Stimulated activated effector memory CD8-positive, alpha-beta T cell treated with anti-CD3 and anti-CD28 coated beads, Interleukin-12 subunit alpha, Interleukin-12 subunit beta, amount 100 ng/mL, for 72 hours (primary cell): Measurements from ENCODE around the gene ZFAND2A.

Experiments used
- ATAC-seq: fragments of 150-1000 bp; cut with Tn5 transposase; 2 replicates; pipeline ENCODE4 v1.10.0; 2021
- DNase-seq, 2 donors: peaks; one replicate each; pipeline ENCODE4 v3.0.0; 2021 to 2022; ENCODE audit warnings: low spot score in 2 of 2
- H3K27ac Mint-ChIP-seq: one replicate; pipeline ENCODE4 v1.8.0; 2022; ENCODE audit warnings: mild to moderate bottlenecking, mixed read lengths
- H3K36me3 Mint-ChIP-seq: one replicate; pipeline ENCODE4 v1.8.0; 2022; ENCODE audit warnings: mild to moderate bottlenecking, mixed read lengths
- H3K4me1 Mint-ChIP-seq: one replicate; pipeline ENCODE4 v1.8.0; 2022; ENCODE audit warnings: mixed read lengths
- H3K4me3 Mint-ChIP-seq: one replicate; pipeline ENCODE4 v1.8.0; 2022; ENCODE audit warnings: mild to moderate bottlenecking, mixed read lengths
- H3K9me3 Mint-ChIP-seq: one replicate; pipeline ENCODE4 v1.8.0; 2022; ENCODE audit warnings: mixed read lengths

The ZFAND2A gene

DNA sequence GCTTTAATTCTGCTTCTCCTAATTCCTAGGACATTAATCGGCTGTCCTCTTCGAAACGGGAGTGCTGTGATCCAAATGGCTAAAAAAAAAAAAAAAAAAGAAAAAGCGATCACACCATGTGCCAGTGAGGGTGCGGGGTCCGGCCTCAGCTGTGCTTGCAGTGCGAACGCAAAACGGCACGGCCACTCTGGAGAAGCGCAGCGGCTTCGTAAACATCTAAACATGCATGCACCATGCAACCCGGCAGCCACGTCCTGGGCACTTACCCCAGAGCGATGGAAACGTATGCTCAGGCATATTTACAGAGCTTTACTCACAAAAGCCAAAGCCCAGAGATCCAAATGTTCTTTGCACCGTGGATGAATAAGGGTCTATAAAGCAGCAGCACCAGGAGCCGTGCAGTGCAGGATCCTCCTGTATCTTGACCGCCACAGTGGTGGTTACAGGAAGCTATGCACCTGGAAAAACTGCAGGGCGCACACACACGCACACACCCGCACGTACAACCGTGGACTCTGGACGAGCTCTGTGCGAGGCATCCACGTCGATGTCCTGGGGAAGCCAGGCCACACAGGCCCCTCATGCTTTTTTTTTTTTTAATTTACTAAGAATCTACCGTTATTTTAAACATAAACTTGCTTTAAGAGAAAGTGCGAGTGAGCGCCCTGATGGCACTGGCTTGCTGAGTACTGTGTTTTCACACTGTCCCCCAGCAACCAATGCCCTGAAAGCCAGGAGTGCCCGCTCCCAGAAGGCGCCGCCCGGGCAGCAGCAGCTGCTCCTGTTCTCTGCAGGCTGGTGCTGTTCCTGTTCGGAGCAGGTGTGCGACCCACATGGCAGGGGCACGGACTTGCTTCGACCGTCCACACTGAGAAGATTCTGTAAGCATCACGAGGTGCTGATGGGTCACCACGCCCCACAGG is 47.1 kb downstream of the ZFAND2A start:
- no peak overlapping the region for H3K4me3 Mint-ChIP-seq
- H3K4me1 Mint-ChIP-seq = peaks cover 7% of the 10 kb centered on the region
- no peak for DNase-seq
- no peak overlapping the region for H3K27ac Mint-ChIP-seq
- ATAC-seq = no peak
- peaks cover 3% of the 10 kb centered on the region for H3K9me3 Mint-ChIP-seq
- peaks cover 22% of the 10 kb centered on the region for H3K36me3 Mint-ChIP-seq

DNA sequence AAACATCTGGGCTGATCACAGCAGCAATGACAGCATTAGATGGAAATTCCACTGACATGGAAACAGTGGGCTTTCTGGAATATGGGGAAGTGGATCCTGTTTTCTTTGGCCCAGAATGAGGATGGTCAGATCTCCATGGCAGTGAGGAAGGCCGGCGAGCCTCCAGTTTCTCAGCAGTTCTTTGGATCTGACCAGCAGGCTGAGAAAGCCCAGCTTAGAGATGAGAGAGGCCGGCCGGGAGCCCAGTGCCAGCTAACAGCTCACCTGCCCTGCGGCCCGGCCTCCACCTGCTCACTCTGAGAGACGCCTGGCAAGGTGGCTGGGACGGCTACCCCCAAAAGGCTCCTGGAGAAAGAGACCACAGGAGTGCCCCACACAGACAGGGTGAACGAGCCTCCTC is 47.9 kb downstream of the ZFAND2A start:
- H3K4me1 Mint-ChIP-seq = no peaks in the 10 kb centered on the region

DNA sequence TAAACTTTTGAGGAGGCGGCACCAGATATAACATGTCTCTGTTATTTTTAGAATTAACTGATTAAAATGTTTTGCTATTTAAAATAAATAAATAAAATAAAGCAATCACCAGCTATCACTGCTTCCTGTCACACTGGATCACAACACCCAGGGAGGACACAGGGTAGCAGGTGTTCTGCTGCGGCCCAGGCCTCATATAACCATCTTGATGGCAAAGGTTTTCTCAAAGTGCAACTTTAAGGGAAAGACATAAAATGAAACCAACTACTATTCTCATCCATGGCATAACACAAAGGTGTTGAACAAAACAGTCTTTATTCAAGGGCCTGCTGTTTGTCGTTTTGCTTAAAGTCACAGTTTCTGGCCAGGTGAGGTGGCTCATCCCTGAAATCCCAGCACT is 48.8 kb downstream of the ZFAND2A start:
- no peak overlapping the region for H3K4me3 Mint-ChIP-seq
- no peak overlapping the region for H3K27ac Mint-ChIP-seq
- H3K9me3 Mint-ChIP-seq = no peaks in the 10 kb centered on the region
- DNase-seq (no peak), ATAC-seq (no peak)
- H3K36me3 Mint-ChIP-seq = peaks cover 12% of the 10 kb centered on the region
- H3K4me1 Mint-ChIP-seq = peaks cover 3% of the 10 kb centered on the region

More for the DNA sequence above, 47.9 kb downstream of the ZFAND2A start:
- ATAC-seq (no peak), DNase-seq (no peak)
- no peaks in the 10 kb centered on the region for H3K9me3 Mint-ChIP-seq
- H3K36me3 Mint-ChIP-seq = peaks cover 15% of the 10 kb centered on the region
- no peak overlapping the region for H3K4me3 Mint-ChIP-seq
- H3K27ac Mint-ChIP-seq = no peak overlapping the region

DNA sequence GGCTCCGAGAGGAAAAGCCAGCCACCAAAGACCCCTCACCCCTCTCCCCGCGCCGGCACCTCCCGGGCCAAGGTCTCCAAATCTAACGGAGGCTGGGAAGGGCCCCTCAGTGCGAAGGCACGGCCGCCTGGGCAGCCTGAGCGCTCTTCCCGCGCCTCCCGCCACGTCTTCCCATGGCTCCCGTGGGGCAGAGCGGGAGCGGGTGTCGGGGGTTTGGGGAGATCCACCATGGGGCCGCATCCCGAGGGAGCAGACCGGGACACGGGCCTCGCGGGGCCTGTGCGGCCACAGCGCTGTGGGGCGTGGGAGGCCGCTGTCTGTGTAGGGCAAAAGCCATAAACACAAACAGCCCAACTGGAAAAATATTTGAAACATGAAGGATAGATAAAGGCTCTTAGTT is 49.6 kb downstream of the ZFAND2A start:
- DNase-seq (no peak), ATAC-seq (no peak)
- H3K9me3 Mint-ChIP-seq = no peaks in the 10 kb centered on the region
- H3K27ac Mint-ChIP-seq = no peak overlapping the region
- no peak overlapping the region for H3K4me3 Mint-ChIP-seq
- peaks cover 4% of the 10 kb centered on the region for H3K36me3 Mint-ChIP-seq
- H3K4me1 Mint-ChIP-seq = peaks cover 6% of the 10 kb centered on the region

DNA sequence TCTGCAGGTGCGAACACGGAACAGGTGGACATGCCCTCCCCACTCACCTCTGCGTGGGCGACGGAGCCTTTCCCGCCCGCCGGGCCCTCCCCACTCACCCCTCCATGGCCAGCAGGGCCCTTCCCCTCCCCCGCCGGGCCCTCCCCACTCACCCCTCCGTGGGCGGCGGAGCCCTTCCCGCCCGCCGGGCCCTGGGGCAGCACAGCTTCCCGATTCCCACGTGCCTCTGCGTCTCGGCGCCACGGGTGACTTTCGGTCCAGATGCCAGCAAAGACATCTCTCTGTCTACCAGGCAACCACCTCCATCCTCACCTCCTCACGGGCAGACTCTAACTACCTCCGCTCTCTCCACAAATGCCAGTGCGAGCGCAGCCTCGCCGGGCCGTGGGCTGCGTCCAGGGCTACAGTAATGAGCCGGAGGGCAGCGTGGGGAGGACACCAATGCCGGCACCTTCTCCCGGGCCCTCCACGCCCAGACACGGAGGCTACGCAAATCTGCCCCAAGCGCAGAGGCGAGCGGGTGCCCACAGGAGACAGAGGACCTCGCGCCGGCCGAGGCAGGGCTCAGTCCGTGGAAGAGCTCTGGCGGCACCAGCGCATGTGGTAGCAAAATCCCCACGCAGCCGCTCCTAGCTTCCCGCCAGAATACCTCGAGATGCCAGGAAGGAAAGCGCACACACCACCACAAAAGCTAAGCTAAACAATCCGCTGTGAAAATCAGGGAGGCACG is 50.2 kb downstream of the ZFAND2A start:
- no peak for DNase-seq
- no peak overlapping the region for H3K4me3 Mint-ChIP-seq
- no peak for ATAC-seq
- no peak overlapping the region for H3K27ac Mint-ChIP-seq
- H3K9me3 Mint-ChIP-seq = no peaks in the 10 kb centered on the region
- H3K36me3 Mint-ChIP-seq = no peaks in the 10 kb centered on the region
- peaks cover 7% of the 10 kb centered on the region for H3K4me1 Mint-ChIP-seq

DNA sequence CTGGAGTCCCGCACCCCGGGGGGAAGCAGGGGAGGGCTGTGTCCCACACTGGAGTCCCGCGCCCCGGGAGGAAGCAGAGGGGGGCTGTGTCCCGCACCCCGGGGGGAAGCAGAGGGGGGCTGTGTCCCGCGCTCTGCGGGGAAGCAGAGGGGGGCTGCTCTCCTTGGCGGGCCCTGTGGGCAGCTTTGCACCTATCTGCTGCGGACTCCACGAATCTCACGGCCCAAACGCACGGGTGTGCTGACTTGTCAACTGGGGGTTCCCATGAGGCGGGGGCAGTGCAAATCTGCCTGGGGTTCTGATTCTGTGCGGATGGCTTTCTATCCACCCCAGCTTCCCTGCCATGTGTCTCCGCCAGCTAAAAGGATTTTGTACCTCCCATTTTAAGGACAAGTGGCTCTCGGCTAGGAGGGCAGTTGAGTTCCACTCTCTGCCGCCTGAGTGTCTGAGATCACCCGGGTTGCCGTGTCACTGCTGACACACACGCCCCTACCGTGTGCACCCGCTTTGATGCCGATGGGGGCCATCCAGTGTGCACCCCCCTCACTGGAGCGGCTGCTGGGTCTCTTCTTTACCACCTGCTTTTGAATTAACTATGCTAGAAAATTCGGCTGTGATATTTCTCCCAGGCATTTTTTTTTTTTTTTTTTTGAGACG is 51.6 kb downstream of the ZFAND2A start:
- H3K36me3 Mint-ChIP-seq = no peaks in the 10 kb centered on the region
- no peaks in the 10 kb centered on the region for H3K9me3 Mint-ChIP-seq
- H3K4me1 Mint-ChIP-seq = peaks cover 21% of the 10 kb centered on the region
- no peak overlapping the region for H3K4me3 Mint-ChIP-seq
- no peak for ATAC-seq
- DNase-seq = no peak
- no peak overlapping the region for H3K27ac Mint-ChIP-seq

DNA sequence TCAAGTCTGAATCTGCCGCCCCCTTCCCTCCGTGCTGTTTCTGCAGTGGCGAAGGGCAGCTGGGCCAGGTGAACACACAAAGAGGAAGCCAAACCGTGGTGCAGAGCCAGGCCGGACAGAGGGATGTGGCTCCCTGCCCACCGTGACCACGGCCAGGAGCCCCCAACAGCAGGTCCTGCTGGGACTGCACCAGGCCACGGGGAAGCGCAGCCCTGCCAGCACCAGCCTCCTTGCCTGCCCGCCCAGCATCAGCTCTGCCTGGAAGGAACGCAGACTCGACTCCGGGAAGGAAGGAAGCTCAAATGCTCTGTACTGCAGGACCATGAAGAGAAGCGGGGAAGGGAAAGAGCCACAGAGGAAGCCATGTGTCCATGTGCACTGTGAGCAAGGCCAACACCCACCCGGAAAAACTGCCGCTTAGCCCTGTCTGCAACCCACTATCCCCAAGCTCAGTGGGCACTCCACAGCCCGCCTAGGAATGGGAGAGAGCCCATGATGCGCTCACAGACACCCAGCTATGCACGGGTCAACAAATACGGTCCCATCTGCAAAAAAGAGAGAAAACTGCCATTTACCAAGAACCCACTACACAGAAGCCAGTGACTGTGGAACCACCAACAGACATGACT is 53.1 kb downstream of the ZFAND2A start:
- H3K9me3 Mint-ChIP-seq = no peaks in the 10 kb centered on the region
- H3K36me3 Mint-ChIP-seq = no peaks in the 10 kb centered on the region
- H3K27ac Mint-ChIP-seq = no peak overlapping the region
- H3K4me3 Mint-ChIP-seq = no peak overlapping the region
- H3K4me1 Mint-ChIP-seq = peaks cover 35% of the 10 kb centered on the region
- ATAC-seq = no peak
- DNase-seq = no peak

DNA sequence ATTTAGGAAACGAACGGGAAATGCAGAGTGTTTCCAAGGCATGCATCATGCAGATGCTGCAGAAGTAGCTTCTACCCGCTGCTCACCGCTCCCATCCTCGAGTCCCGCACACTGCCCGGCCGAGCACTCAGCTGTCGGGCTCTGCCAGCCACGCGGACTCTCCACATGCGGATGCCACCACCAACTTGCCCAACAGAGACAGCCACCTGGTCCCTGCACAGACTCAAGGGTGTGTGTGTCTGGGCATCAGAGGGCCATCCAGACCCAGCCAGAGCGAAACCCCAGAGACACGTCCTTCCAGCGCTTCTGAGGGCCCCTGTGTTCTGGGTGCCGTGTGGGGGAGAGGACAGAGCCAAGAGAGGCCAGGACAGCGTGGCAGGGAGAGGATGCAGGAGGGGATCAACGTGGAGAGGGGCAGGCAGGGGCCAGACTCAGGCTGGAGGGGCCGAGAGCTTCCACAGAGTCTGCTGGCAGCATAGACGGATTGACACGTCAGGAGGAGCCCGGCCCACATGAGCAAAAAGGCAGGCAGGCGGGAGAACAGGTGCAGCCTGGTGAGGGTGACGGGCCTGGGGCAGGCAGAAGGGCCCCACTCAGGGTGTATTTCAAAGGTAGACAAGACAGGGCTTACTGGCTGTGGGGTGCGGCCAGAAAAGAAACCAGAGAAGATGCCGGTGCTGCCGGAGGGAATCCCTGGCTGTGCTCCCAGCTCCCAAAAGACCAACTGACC is 53.8 kb downstream of the ZFAND2A start:
- no peak for ATAC-seq
- H3K27ac Mint-ChIP-seq = no peak overlapping the region

DNA sequence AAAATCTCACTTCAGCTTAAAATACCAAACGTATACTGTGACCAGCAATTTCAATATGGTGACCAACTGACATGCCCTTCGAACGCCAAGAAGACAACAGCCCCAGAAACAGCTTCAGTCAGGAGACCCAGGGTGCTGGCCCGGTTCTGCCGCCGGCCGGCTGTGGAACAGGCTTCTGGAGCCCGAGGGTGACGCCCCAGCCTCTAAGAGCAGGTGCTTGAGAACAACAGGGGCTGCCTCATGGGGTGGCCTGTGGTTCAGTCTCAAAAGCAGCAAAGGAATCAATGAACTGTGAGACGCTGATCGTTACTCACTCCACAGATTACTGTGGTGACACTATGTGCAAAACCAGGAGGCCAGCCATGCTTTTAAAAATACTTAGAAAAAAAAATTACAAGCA is 54.8 kb downstream of the ZFAND2A start:
- ATAC-seq = no peak
- H3K4me1 Mint-ChIP-seq = peaks cover 38% of the 10 kb centered on the region
- H3K4me3 Mint-ChIP-seq = no peak overlapping the region
- DNase-seq = no peak
- H3K36me3 Mint-ChIP-seq = no peaks in the 10 kb centered on the region
- no peaks in the 10 kb centered on the region for H3K9me3 Mint-ChIP-seq
- no peak overlapping the region for H3K27ac Mint-ChIP-seq

More for the DNA sequence above, 53.8 kb downstream of the ZFAND2A start:
- no peak for DNase-seq
- Mint-ChIP-seq H3K4me1 (peaks cover 38% of the 10 kb centered on the region), H3K36me3 (no peaks in the 10 kb centered on the region), H3K4me3 (no peak overlapping the region), H3K9me3 (no peaks in the 10 kb centered on the region)

DNA sequence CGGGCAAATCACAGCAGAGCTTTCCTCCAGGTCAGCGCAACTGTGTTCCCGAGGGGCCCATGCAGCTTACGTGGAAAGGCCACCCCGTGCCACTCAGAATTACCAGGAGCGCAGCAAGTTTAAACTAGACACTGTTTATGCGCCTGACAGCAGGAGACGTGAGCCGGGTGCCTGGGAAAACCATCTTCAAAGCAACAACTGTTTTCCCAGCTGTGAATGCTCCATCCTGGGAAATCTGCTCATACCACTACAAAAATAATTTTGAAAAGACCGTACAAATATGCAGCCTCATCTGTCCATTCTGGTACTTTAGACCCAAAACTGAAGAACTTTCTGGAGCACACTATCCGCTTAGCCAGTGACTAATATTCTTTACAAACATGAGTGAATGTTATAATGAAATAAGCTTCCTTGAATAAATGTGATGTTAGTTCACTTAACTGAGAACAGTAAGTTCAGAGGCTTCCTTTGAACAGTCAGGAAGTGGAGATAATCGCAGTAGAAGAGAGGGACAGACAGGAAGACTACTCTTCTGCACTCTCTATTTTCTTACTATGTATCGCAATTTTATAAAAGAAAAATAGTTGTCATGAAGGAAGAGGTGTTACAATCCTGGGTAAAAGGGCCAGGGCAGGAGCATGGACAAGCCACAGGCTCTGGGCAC is 55.3 kb downstream of the ZFAND2A start:
- H3K4me1 Mint-ChIP-seq = peaks cover 38% of the 10 kb centered on the region
- H3K4me3 Mint-ChIP-seq = peak overlapping the region; percentile 70
- no peaks in the 10 kb centered on the region for H3K9me3 Mint-ChIP-seq
- ATAC-seq (no peak), DNase-seq (no peak)
- H3K36me3 Mint-ChIP-seq = no peaks in the 10 kb centered on the region
- H3K27ac Mint-ChIP-seq = no peak overlapping the region

DNA sequence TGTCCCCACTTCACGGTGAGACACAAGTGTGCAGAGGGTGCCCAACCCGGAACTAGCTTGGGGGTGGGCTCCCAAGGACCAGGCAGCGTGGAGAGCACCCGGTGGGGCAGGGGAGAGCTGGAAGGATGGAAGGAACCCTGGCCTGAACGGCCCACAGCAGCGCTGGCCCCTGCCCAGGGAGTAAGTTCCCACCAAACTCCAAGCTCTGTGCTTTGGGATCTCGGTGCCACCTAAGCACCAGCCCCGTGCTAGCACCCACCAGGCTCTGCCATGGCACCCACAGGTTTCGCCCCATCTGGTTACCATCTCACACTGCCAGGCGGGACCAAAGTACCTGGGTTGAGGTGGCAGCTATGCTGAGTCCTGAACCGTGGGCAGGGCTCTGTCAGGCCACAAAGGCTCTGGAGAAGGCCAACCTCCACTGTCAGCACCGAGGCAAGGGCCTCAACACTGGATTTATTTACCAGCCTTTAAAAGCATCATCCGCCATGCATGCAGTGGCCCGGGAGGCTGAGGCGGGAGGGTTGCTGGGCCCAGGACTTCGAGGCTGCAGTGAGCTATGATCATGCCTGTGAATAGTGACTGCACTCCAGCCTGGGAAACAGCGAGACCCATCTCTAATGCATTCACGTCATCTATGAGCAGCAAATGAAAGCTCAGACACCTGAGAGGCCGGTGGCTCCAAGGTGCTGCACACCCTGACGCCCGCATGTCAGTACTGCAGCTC is 56.0 kb downstream of the ZFAND2A start:
- DNase-seq = peak in 1 of 2 donors; percentile 74
- no peaks in the 10 kb centered on the region for H3K36me3 Mint-ChIP-seq
- H3K27ac Mint-ChIP-seq = peak overlapping the region; percentile 84
- no peak for ATAC-seq
- no peaks in the 10 kb centered on the region for H3K9me3 Mint-ChIP-seq
- H3K4me3 Mint-ChIP-seq = peak overlapping the region; percentile 70
- peaks cover 38% of the 10 kb centered on the region for H3K4me1 Mint-ChIP-seq

DNA sequence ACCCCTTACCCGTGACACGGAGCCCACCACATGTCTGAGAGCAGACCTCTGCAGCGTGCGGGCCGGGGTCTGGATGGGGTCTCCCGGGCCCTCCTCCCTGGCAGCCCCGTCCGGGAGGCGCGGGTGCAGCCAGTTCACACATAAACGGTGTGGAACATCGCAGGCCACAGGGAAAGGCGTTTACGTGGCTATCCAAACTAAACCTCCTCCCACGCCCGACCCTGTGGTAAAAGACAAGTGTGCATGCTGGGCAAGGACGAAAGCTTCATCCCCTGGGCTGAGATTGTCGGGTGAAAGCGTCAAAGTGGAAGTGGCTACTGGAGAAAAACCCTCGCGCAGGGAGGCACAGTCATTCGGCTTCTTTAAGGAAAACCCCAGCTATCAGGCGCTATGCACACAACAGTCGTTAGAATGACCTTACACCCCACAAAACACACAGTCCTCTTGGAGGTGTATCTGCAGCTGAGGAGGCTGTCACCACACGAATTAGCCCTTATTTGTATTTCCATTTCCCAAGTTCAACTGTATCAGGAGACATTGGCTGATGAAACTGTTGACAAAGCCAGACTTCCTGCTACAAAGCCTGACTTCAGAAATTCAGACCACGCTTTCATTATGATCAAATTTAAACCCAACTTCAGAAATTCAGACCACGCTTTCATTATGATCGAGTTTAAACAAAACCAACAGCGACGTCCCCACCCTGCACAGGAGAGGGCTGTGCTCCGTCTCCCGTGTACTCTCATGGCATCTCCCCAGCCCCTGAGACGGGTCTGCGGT is 56.8 kb downstream of the ZFAND2A start:
- H3K9me3 Mint-ChIP-seq = no peaks in the 10 kb centered on the region
- no peaks in the 10 kb centered on the region for H3K36me3 Mint-ChIP-seq
- peak overlapping the region; percentile 84 for H3K27ac Mint-ChIP-seq
- ATAC-seq (peak; percentile 90), DNase-seq (peak; percentile 27 to 82)
- H3K4me3 Mint-ChIP-seq = peak overlapping the region; percentile 70
- peaks cover 38% of the 10 kb centered on the region for H3K4me1 Mint-ChIP-seq
